HFFc6 (cell line): ENCODE data around the gene PFKFB1. TPM values are rescaled to one million over a fixed set of nuclear protein-coding genes. Genes with fewer than 3 reads are reported as not detected.

Source experiments
- DNase-seq: peaks from one replicate; pipeline ENCODE4 v3.0.0-alpha.2; 2018
- H3K27ac Mint-ChIP-seq: 2 replicates; pipeline ENCODE4 v1.8.0; 2020; ENCODE audit warnings: mild to moderate bottlenecking, mixed read lengths
- H3K27me3 Mint-ChIP-seq: 2 replicates; pipeline ENCODE4 v1.8.0; 2021; ENCODE audit warnings: mild to moderate bottlenecking, moderate library complexity, mixed read lengths; ENCODE audit not compliant: insufficient read depth
- H3K36me3 Mint-ChIP-seq: 2 replicates; pipeline ENCODE4 v1.8.0; 2021; ENCODE audit warnings: low read depth, mixed read lengths
- H3K4me1 Mint-ChIP-seq: 2 replicates; pipeline ENCODE4 v1.8.0; 2020; ENCODE audit warnings: low read depth, mixed read lengths
- H3K4me3 Mint-ChIP-seq: 2 replicates; pipeline ENCODE4 v1.8.0; 2020; ENCODE audit warnings: mild to moderate bottlenecking, moderate library complexity, mixed read lengths
- H3K9me3 Mint-ChIP-seq: 2 replicates; pipeline ENCODE4 v1.8.0; 2020; ENCODE audit warnings: mild to moderate bottlenecking, mixed read lengths
- CTCF ChIP-seq: fragments of 200-600 bp; sonication (generic); IDR thresholded peaks from 2 replicates; pipeline ENCODE4 v1.5.0; 2021; ENCODE audit warnings: antibody characterized with exemption, mild to moderate bottlenecking
- long read RNA-seq: library from polyadenylated mRNA; unstranded; transcript quantifications from one replicate; pipeline ENCODE4 v2.0.0, GENCODE V29; 2019
- total RNA-seq, 6 experiments: library from RNA; stranded (reverse); fragmentation: NEBNext Ultra II Directional; extraction: Animal tissue kit (Norgen Biotek cat#: 25700); gene quantifications; 2 replicates in 1 of 6; 3 replicates in 5 of 6; pipeline ENCODE4 v1.2.3, GENCODE V29; 2021

Gene PFKFB1
- not detected for total RNA-seq
- long read RNA-seq, result 0 reads

GRCh38 chrX:54994099-54994498 is at the start of gene PFKFB1:
PFKFB1 (minus strand) TSS chrX:54994188; CDS start chrX:54994007, 181 bp downstream.
- no peak for TF ChIP-seq CTCF
- DNase-seq, result no peak
- Mint-ChIP-seq H3K27me3 (peaks cover 9% of the 10 kb centered on the region), H3K9me3 (no peaks in the 10 kb centered on the region), H3K4me1 (no peaks in the 10 kb centered on the region), H3K4me3 (no peak within 1 kb of the TSS), H3K27ac (no peak within 1 kb of the TSS), H3K36me3 (no peaks in the 10 kb centered on the region)

DNA sequence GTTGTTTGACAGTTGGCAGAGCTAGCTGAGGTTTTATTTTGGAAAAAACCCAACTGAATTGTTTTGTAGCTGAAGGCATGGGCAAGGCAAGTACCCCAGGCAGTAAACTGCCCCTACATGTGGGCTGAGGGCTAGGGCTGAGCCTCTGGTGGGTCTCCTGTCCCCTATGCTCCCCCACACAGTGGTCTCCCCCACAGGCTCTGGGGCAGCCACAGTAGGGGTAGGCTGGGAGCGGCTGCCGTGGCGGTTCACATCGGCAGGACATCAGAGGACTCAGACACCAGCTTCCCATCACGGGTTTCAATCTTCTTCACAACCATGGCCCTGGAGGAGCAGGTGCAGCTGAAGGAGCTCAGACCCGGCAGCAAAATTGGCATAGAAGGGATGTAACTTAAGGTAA is 47.5 kb upstream of the PFKFB1 start:
- no peaks in the 10 kb centered on the region for H3K27me3 Mint-ChIP-seq
- TF ChIP-seq CTCF, result no peak
- peaks cover 11% of the 10 kb centered on the region for H3K4me1 Mint-ChIP-seq
- no peaks in the 10 kb centered on the region for H3K36me3 Mint-ChIP-seq
- DNase-seq, result no peak
- no peak overlapping the region for H3K4me3 Mint-ChIP-seq
- H3K9me3 Mint-ChIP-seq, result no peaks in the 10 kb centered on the region
- H3K27ac Mint-ChIP-seq, result no peak overlapping the region

- TF ChIP-seq CTCF, result no peak
- Mint-ChIP-seq H3K4me3 (no peak overlapping the region), H3K27ac (peak overlapping the region; percentile 36; the same call in 1 of the 2 replicates), H3K27me3 (no peaks in the 10 kb centered on the region), H3K9me3 (no peaks in the 10 kb centered on the region), H3K36me3 (no peaks in the 10 kb centered on the region), H3K4me1 (peaks cover 11% of the 10 kb centered on the region)
- DNase-seq, result peak; percentile 30
These were observed 45.5 kb upstream of the PFKFB1 start for GRCh38 chrX:55039471-55039870.

DNA sequence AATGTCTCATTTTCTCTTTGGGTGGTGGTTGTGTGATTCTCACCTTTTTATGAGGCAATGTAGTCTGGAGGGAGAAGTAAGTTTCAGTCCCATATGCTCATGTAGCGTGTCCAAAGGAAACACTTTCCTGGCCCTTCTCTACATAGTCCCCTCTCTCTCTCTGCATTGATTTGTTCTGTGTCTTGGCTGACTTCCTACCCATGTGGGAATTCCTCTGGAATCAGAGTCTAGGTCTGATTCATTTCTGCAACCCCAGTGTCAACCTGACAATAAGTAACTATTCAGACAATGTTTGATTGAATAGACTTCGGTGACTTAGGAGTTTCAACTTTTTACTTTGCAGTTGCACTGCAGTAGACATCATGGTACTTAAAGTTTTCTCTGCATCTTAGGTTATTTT is 39.4 kb upstream of the PFKFB1 start:
- no peak for DNase-seq
- no peaks in the 10 kb centered on the region for H3K4me1 Mint-ChIP-seq
- TF ChIP-seq CTCF, result no peak
- no peak overlapping the region for H3K4me3 Mint-ChIP-seq
- H3K27me3 Mint-ChIP-seq, result no peaks in the 10 kb centered on the region; the same call in none of the 2 replicates
- no peaks in the 10 kb centered on the region for H3K36me3 Mint-ChIP-seq
- H3K27ac Mint-ChIP-seq, result no peak overlapping the region
- H3K9me3 Mint-ChIP-seq, result no peaks in the 10 kb centered on the region

GRCh38 chrX:55030271-55031205 is 36.5 kb upstream of the PFKFB1 start, which contains the start of gene ALAS2:
ALAS2 (minus strand) TSS chrX:55030977; CDS start chrX:55026000, 4,977 bp downstream.
- Mint-ChIP-seq H3K4me3 (no peak within 1 kb of the TSS), H3K4me1 (peaks cover 9% of the 10 kb centered on the region; the same call in 1 of the 2 replicates), H3K27ac (no peak within 1 kb of the TSS), H3K27me3 (peaks cover 4% of the 10 kb centered on the region), H3K9me3 (no peaks in the 10 kb centered on the region), H3K36me3 (no peaks in the 10 kb centered on the region)
- no peak for DNase-seq
- no peak for TF ChIP-seq CTCF
